ENCODE data around the gene NPFFR1. TPM values are rescaled to one million over a fixed set of nuclear protein-coding genes. Genes with fewer than 3 reads are reported as not detected.

NPFFR1 gene
- total RNA-seq, 1 experiment from 2014 or later: 4.4 TPM

DNA sequence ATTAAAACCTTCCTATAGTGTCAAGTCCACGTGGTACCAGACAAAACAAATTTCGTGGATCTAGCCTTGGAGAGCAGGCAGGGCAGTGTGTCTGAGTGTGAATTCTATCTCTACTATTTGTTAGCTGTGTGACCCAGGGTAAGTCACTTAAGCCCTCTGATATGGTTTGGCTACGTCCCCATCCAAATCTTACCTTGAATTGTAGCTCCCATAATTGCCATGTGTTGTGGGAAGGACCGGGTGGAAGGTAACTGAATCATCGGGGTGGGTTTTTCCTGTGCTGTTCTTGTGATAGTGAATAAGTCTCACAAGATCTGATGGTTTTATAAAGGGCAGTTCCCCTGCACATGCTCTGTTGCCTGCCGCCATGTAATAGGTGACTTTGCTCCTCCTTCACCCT is 2.8 kb upstream of the NPFFR1 start:
- DNase-seq (ENCODE audit: low spot score): no peak

DNA sequence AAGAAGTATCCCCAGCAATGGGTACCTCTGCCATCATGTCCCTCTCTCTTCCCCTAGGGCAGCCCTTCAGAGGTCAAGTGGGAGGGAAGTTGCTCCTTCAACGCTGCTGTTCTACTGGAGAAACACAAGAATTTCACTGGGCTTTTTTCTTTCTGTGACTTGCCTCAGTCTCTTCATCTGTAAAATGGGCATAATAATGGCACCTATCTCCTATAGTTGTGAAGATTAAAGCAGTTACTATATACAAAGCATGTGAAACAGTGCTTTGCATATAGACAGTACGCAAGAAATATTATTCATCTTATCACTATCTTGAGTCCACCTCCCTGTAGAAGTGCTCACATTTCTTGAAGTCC is 1.6 kb upstream of the NPFFR1 start:
- DNase-seq (ENCODE audit: low spot score): no peak

DNA sequence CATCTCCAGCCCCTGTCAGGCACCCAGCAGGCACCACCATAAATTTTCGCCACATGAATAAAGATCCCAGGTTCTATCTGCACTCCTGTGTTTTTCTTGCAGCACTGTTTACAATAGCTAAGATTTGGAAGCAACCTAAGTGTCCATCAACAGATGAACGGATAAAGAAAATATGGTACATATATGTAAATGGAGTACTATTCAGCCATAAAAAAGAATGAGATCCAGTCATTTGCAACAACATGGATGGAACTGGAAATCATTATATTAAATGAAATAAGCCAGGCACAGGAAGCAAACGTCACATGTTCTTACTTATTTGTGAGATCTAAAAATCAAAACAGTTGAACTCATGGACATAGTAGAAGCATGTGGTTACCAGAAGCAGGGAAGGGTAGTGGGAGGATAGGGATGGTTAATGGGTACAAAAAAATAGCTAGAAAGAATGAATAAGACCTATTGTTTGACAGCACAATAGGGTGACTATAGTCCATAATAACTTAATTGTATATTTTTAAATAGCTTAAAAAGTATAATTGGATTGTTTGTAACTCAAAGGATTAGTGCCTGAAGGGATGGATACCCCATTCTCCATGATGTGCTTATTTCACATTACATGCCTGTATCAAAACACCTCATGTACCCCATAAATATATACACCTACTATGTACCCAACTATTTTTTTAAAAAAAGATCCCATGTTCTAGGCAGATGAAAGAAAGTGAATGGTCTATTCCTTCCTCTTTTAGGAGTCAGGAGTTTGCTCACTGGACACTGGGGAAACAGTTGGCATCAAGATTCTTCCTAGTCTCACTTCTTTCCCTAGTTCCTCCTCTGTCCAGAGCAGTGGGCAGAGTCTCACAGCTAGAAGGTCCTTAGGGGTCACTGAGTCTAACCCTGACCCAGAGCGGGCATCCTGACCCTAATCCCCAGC is 1.0 kb upstream of the NPFFR1 start:
- DNase-seq (ENCODE audit: low spot score): no peak

DNA sequence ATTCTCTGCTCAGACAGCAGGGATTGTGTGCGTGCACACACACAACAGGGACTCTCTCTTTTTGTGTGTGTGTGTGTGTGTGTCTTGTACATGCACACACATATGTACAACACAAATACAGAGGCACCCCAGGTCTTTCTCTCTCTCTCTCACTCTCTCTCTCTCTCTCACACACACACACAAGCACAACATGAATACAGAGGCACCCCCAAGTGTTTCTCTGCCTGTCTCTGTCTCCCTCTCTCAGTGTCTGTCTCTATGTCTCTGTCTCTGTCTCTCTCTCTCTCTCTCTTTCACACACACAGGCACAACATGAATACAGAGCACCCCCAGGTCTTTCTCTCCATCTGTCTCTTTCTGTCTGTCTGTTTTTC is 746 bp downstream of the NPFFR1 start:
- DNase-seq (ENCODE audit: low spot score): no peak

DNA sequence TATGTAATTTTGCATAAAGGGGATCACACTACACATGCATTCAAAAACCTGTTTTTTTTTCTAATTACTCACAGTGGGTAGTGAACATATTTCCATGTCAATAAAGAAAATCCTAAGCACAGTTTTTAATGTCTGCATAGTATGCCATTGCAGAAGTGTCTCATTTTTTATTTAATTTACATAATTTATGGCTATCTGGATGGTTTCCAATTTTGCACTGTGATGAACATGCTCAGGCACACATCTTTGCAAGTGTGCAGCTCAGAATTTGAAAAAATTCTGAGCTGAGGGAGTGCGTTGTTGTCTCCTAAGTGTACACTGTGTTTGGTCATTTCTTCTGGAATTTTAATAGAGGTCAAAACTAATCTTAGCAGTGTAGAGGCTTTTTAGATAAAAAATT is 2.2 kb downstream of the NPFFR1 start:
- DNase-seq (ENCODE audit: low spot score): no peak

DNA sequence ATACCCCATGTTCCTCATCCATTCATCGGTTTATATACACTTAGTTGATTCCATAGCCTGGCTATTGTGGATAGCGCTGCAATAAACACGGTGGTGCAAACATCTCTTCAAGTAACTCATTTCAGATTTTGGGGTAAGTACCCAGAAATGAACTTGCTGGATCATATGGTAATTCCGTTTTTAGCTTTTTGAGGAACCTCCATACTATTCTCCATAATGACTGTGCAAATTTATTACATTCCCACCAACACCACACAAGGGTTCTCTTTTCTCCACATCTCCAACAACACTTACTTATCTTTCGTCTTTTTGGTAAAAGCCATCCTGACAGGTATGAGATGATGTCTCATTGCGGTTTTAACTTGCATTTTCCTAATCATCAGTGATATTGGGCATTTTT is 3.7 kb downstream of the NPFFR1 start:
- DNase-seq (ENCODE audit: low spot score): no peak

DNA sequence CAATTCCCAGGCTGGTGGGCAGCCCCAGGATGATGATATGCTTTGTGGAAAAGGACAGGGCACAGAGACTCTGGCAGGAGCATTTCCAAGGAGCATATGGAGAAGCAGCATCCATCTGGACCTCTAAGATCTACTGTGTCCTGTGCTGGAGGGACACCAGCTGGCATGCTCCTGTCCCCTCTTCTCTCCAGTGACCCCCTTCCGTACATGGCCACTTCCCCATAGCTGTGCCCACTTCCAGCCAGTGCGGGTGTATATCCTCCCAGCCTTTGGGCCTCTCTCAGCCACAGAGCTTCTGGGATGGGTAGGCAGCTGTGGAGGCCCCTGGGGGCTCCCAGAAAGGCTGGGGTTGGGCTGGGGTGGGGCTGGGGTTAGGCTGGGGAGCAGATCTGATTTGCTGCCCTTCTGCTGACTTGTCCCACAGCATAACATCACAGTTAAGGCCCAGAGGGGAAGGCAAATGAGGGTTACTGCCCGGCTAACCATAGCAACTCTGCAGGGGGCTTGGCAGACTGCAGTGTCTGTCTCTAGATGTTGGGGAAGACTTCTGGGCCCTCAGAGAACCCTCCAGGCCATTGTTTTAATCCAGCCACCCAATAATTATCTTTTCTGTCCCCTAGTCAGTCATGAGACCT is 6.3 kb downstream of the NPFFR1 start:
- DNase-seq (ENCODE audit: low spot score): no peak

DNA sequence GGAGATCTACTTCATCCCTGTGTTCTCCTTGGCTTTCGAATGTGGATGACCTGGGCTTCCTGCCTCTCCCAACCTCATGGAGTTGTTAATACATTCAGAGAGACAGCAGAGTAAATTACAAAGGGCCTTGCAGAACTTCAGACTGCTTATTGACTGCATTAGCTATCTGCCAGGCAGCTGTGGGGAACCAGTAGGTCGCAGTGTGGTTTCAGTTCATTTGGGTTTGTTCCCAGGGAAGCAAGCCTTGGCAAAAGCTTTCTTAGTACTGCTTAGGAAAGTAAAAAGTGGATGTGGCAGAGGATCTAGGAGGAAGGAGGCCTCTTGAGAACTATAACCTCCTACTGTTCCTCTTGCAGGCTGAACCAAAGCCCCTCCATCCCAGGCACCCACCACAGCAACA is 9.2 kb downstream of the NPFFR1 start:
- DNase-seq (ENCODE audit: low spot score): no peak

DNA sequence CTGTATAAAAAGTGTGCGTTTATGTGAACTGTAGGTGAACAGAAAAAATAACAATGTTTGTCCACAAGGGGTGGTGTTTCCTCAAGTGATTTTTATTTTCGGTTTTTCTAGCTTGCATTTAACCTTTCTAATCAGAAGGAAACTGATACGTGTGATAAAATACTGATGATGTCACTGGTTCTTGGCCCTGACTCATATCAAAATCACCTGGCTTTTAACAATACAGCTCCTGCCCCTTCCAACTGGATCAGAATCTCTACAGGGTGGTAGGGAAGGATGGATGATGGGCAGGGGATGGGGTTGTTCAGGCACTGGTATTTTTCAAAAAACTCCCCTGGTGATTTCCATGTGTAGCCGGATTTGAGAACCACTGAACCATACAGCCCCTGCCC is 10.9 kb downstream of the NPFFR1 start:
- peak; percentile 59 for DNase-seq (ENCODE audit: low spot score)

DNA sequence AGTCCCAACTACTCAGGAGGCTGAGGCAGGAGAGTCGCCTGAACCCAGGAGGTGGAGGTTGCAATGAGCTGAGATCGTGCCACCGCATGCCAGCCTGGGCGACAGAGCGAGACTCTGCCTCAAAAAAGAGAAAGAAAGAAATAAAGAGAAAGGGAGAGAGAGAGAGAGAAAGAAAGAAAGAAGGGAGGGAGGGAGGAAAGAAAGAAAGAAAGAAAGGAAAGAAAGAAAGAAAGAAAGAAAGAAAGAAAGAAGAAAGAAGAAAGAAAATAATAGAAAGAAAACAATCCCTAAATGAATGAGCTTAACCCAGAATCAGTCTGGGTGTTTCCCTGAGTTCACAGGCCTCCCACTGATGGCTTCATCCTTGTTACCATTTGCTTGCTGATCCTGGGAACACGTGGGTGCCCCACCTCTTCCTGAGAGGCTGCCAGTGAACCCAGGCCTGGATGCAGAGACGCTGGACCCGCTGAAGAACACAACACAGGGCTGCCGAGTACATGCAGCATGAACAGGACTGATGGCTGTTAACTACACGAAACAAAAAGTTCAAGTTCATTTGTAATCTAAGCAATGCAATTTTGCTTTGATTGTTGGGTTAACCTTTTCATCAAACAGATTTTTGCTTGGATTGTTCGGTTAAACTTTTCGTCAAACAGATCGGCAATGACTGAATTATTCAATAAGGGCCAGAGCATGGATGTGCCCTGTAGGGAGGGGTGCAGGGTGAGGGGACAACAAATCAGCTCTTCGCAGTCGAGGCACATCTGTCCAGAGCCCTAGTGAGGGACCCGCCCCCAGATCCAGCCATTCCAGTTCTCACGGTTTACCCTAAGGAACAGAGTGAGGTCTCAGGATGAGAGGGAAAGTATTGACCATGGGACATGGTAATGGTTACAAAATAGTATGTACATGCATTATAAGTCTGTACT is 11.5 kb downstream of the NPFFR1 start:
- no peak for DNase-seq (ENCODE audit: low spot score)

DNA sequence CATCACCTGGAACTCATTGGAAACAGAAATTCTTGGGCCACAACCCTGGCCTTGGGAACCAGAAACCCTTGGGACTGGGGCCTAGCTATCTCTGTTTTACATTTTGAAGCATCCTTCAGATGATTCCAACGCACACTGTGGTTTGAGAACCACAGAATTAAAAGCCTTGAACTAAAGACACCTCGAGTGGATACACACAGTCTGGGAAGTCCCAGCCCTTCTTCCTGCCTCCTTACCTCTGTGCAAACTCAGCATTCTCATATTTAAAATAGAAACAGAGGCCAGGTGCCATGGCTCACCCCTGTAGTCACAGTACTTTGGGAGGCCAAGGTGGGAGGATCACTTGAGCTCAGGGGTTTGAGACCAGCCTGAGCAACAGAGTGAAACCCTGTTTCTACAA is 12.9 kb downstream of the NPFFR1 start:
- DNase-seq (ENCODE audit: low spot score): no peak

DNA sequence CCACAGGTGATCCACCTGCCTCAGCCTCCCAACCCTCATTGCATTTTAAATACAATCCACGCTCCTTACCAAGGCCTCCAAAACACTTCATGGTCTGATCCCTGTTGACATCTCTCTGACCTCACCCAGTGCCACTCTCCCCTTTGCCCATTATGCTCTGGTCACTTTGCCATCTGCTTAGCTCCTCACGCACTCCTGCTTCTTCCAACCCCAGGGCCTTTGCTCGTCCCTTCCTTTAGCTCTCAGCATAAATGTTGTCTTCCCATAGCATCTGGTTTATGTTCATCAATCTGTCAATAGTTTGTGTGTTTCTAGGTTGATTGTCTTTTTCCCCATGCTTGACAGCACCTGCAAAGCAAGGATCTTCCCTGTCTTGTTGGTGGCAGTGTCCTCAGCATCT is 14.1 kb downstream of the NPFFR1 start:
- DNase-seq (ENCODE audit: low spot score): no peak

DNA sequence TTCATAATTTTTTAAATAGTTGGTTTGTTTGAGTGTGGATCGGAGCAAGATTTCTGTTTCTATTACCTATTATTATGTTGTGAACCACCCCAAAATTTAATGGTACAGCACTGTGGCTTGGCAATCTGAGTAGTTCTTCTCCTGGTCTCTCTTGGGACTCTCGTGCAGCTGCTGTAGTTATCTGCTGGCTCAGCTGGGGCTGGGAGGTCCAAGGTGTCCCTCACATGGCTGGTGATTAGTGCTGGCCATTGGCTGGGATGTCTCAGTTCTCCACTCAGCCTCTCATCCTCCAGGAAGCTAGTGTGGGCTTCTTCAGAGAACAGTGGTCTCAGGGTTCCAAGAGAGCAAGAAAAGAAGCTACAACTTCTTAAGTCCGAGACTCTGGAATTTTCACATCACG is 15.4 kb downstream of the NPFFR1 start:
- DNase-seq (ENCODE audit: low spot score): no peak

DNA sequence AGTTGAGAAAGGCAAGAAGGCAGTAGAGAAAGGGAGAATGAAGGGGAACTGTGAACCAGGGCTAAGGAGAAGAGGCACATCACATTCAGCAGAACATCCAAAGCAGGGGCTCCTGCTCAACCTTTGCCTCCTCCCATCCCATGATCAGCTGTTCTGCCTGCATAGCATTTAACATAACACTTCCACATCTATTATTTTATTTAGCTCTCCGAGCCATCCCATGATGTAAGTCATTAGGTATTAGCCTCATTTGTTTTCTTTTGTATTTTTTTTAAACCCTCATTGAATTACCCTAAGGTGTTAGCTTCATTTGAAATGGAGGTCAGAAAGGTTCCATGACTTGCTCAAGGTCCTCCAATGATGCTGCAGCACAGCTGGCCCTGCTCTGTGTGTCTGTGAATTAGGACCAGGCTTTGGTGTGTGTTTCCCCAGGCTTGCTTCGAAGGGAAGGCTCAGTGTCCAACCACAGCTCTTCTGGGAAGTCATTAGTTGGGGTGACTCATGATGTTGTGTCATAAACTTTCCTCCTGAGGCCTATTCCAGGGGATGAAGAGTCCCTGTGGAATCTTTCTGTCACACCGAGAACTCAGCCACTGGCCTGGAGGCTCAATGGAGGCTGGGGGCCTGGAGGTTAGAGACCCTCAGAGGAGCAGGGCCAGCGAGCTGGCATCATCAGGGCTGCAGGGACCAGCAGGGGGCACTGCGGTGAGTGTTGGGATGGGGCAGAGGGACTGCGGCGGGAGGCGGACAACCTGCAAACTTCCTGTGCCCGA is 16.5 kb downstream of the NPFFR1 start:
- DNase-seq (ENCODE audit: low spot score): peak; percentile 48

DNA sequence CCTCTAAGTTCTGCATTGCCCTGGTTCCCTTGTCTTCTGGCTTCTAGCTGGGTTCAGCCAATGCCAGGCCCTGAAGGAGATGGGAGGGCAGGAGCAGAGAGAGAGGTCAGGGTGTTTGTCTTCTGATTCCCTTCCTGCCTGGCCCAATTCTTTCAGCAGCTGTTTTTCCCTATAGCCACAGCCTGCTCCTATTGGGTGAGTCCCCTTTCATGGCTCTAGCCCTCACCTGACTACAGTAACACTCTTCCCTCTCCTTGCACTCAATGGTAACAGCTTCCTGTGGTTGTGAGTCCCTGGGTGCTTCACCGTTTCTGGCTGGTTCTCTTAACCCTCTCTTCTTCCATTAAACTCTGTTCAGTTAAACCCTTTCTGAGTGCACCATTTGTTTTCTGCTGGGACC is 17.1 kb downstream of the NPFFR1 start:
- no peak for DNase-seq (ENCODE audit: low spot score)

DNA sequence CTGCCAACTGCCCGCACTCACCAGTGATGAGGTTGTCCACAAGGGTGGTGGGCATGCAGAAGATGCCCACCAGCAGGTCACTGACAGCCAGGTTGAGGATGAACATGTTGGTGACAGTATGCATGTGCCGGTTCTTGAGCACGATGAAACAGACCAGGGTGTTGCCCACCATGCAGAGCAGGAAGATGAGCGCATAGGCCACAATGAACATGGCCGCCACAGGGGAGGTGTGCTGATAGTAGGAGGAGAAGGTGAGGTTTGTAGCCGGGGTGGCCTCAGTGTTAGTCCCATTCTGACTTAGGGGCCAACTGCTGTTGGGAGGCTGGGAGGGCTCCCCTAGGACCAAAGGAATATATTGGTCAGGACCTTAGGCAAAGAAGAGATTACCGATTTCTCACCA is 17.7 kb downstream of the NPFFR1 start:
- DNase-seq (ENCODE audit: low spot score): no peak

DNA sequence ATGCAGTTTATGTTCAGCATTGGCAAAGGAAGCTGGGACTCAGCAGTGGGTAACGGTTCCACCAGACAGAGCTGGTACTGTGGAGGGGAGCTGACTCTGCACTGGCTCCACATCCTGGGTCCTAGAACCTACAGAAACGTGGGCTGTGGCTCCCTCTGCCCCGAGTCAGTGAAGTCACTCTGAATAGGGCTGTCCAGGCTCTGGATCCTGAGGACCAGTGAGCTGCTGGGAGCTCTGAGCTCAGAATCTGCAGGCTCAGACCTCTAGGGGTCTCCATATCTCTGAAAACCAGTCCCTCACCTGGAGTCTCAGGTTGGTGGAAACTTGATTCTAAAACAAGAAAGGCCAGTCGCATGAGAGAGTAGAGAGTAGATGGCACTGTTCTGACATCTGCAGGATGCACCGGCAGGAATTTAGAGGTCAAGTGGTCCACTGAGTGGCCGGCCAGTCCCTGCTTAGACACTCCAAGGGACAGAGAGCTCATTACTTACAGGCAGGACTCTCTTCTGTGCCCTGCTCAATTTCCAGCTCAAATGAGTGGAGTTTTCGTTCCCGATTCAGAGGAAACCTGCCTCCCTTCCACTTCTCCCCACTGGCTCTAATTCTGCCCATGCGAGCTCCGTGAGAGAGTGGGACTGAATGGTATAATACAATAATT is 18.6 kb downstream of the NPFFR1 start:
- peak; percentile 80 for DNase-seq (ENCODE audit: low spot score)

DNA sequence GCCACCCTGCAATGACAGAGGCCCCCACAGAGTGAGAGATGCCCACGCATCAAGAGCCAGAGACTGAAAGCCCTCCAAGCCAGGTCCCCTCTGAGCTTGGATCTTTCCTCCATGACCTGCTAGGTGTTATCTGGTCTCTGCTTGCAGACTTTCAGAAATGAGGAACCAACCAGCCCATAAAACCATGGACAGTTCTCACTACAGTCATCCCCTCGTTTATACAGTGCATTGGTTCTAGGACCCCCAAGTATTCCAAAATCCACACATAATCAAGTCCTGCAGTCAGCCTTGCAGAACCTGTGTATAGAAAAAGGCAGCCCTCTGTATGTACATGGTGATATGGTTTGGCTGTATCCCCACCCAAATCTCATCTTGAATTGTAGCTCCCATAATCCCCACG is 23.1 kb downstream of the NPFFR1 start:
- no peak for DNase-seq (ENCODE audit: low spot score)

DNA sequence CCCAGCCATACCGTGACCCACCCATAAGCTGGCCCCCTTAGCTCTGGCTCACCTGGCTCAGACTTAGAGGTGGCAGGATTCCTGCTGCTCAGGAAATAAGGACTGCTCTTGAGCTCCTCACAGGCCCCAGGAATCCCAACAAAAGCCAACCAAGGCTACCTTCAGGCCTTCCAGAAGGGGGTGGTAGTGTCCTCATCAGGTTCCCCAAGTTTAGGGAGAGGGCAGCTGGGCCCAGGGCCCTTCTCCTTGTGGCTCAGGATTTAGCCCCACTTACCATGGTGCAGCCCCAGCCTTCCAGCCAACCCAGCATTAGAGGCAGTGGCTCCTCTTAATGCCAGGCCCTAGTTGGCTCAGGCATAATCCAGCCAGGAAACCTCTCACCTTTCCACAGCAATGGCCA is 23.5 kb downstream of the NPFFR1 start:
- DNase-seq (ENCODE audit: low spot score): no peak

DNA sequence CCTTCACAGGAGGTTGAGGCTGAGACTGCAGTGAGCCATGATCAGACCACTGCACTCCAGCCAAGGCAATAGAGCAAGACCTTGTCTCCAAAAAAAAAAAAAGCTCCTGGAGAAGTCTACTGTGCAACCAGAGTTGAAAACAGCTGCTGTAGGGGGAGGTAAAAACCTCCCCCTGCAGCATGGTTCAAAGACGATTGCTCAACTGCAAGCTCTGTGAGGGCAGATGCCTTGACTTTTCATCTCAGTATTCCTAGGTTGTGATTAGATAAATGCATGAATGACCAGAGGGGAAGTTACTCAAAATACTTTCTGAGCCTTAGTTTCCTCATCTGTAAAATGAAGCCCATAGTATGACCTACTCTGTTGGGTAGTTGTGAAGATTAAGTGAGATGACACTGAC is 25.6 kb downstream of the NPFFR1 start:
- DNase-seq (ENCODE audit: low spot score): no peak

DNA sequence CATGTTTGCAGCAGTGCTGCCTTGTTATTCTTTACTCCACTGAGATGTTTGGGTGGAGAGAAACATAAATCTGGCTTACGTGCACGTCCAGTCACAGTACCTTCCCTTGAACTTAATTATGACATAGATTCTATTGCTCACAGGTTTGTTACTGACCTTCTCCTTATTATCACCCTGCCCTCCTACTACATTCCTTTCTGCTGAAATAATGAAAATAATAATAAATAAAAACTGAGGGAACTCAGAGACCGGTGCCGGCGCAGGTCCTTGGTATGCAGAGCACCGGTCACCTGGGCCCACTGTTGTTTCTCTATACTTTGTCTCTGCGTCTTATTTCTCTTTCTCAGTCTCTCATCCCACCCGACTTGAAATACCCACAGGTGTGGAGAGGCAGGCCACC is 26.0 kb downstream of the NPFFR1 start:
- DNase-seq (ENCODE audit: low spot score): peak; percentile 77
